GM12864 (cell line): ENCODE measurements around the gene HUWE1.

Experiments
- DNase-seq: peaks from one replicate; pipeline ENCODE4 v3.0.0-alpha.2; 2011; ENCODE audit warnings: low read depth
- H3K4me3 ChIP-seq: 2 replicates; pipeline ENCODE4 v1.5.1; 2011; ENCODE audit warnings: mild to moderate bottlenecking, low read depth, low read length, control low read depth
- TF ChIP-seq, protein P1 (sequence below): IDR thresholded peaks from 2 replicates; pipeline ENCODE4 v1.5.1; 2011; ENCODE audit warnings: low read depth, mild to moderate bottlenecking, moderate library complexity, low read length, control low read depth, inconsistent platforms; ENCODE audit errors: missing control alignments

The HUWE1 gene

DNA sequence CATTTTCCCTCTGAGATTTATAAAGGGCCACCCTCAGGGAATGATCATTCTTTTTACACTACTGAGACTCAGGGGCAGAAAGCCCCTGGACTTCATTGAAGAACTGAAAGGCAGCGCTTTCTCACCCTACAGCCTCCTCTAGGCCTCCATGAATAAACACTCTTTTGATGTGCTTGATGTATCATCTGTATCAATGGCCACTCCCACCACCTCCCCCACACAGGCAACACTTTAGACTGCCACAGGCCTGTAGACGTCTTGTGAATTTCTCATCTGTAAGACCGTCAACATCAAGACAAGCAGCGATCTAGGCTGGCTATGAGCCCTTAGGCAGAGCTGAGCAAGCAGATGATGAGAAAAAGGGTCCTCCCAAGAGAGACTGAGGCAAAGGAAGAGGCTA lies 123.2 kb downstream of the HUWE1 start:
- no peak for DNase-seq
- no peak overlapping the region for H3K4me3 ChIP-seq
- TF ChIP-seq, protein P1, sequence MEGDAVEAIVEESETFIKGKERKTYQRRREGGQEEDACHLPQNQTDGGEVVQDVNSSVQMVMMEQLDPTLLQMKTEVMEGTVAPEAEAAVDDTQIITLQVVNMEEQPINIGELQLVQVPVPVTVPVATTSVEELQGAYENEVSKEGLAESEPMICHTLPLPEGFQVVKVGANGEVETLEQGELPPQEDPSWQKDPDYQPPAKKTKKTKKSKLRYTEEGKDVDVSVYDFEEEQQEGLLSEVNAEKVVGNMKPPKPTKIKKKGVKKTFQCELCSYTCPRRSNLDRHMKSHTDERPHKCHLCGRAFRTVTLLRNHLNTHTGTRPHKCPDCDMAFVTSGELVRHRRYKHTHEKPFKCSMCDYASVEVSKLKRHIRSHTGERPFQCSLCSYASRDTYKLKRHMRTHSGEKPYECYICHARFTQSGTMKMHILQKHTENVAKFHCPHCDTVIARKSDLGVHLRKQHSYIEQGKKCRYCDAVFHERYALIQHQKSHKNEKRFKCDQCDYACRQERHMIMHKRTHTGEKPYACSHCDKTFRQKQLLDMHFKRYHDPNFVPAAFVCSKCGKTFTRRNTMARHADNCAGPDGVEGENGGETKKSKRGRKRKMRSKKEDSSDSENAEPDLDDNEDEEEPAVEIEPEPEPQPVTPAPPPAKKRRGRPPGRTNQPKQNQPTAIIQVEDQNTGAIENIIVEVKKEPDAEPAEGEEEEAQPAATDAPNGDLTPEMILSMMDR: no peak

- DNase-seq: no peak
- H3K4me3 ChIP-seq: no peak overlapping the region
- TF ChIP-seq, protein P1: no peak
Observed at GRCh38 chrX:53561912-53562311, 124.6 kb downstream of the HUWE1 start.

GRCh38 chrX:53558646-53559045 lies 127.9 kb downstream of the HUWE1 start:
- TF ChIP-seq, protein P1: no peak
- DNase-seq: no peak
- no peak overlapping the region for H3K4me3 ChIP-seq

GRCh38 chrX:53556868-53557267 lies 129.7 kb downstream of the HUWE1 start:
- TF ChIP-seq, protein P1: no peak
- DNase-seq: no peak

GRCh38 chrX:53550756-53551463 lies 135.6 kb downstream of the HUWE1 start:
- DNase-seq: no peak
- TF ChIP-seq, protein P1: no peak
- H3K4me3 ChIP-seq: no peak overlapping the region

More at GRCh38 chrX:53556868-53557267, 129.7 kb downstream of the HUWE1 start:
- H3K4me3 ChIP-seq: no peak overlapping the region

DNA sequence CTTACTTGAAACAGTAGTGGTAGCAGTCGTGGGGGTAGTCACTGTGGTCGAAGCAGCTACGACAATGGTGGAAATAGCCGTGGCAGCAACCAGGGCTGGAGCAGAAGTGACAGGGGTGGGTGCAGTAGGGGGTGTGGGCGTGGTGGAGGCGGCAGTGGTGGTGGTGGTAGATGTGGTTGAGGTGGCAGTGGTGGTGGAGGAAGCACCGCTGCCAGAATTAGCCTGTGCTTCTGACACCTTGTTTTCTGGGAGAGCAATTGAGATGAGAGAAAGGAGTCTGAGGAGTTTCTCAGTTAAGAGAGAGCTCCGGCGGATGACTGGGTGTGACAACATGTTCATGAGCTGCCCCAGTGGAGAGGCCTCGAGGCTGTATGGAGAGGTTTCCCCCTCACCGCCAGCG lies 138.9 kb downstream of the HUWE1 start:
- TF ChIP-seq, protein P1: no peak
- no peak for DNase-seq
- H3K4me3 ChIP-seq: no peak overlapping the region

- TF ChIP-seq, protein P1: no peak
- H3K4me3 ChIP-seq: no peak overlapping the region
- no peak for DNase-seq
Observed at GRCh38 chrX:53544936-53545335, 141.6 kb downstream of the HUWE1 start.
